Omental fat pad (tissue), 4 donors: Measurements from ENCODE around the gene LHFPL2. TPM values are rescaled to one million over a fixed set of nuclear protein-coding genes. Genes with fewer than 3 reads are reported as not detected.

Source experiments
- ATAC-seq: fragments of 150-250 bp; one replicate; pipeline ENCODE4 v1.9.1; 2016; ENCODE audit warnings: mild to moderate bottlenecking, moderate library complexity; ENCODE audit not compliant: low FRiP score
- DNase-seq: peaks from one replicate; pipeline ENCODE4 v3.0.0-alpha.2; 2019; ENCODE audit warnings: low spot score
- total RNA-seq, 4 donors: library from RNA; depleted of rRNA; stranded (reverse); fragments of >200 nt; gene quantifications; one replicate each; pipeline ENCODE4 v1.1.0, GENCODE V29; 2016
- TF ChIP-seq, protein P1 (sequence below), 3 donors: fragments of 450-650 bp; IDR thresholded peaks; one replicate each; pipeline ENCODE4 v1.5.1; 2016 to 2017; ENCODE audit warnings: antibody characterized with exemption in 3 of 3, mild to moderate bottlenecking in 3 of 3, moderate library complexity in 2 of 3

The LHFPL2 gene
- total RNA-seq, 4 donors from 2014 or later: 37.1 to 146 (median 45.9) TPM

GRCh38 chr5:78507531-78507930, 141.0 kb downstream of the LHFPL2 start:
- ATAC-seq (no peak), DNase-seq (no peak)
- TF ChIP-seq, protein P1, sequence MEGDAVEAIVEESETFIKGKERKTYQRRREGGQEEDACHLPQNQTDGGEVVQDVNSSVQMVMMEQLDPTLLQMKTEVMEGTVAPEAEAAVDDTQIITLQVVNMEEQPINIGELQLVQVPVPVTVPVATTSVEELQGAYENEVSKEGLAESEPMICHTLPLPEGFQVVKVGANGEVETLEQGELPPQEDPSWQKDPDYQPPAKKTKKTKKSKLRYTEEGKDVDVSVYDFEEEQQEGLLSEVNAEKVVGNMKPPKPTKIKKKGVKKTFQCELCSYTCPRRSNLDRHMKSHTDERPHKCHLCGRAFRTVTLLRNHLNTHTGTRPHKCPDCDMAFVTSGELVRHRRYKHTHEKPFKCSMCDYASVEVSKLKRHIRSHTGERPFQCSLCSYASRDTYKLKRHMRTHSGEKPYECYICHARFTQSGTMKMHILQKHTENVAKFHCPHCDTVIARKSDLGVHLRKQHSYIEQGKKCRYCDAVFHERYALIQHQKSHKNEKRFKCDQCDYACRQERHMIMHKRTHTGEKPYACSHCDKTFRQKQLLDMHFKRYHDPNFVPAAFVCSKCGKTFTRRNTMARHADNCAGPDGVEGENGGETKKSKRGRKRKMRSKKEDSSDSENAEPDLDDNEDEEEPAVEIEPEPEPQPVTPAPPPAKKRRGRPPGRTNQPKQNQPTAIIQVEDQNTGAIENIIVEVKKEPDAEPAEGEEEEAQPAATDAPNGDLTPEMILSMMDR (IDR thresholded peaks at IDR 0.05): no peak

GRCh38 chr5:78506261-78507024, 142.1 kb downstream of the LHFPL2 start:
- TF ChIP-seq, protein P1 (IDR thresholded peaks at IDR 0.05): no peak
- no peak for ATAC-seq
- no peak for DNase-seq

GRCh38 chr5:78505860-78506259, 142.7 kb downstream of the LHFPL2 start:
- TF ChIP-seq, protein P1 (IDR thresholded peaks at IDR 0.05): no peak
- DNase-seq (no peak), ATAC-seq (no peak)

GRCh38 chr5:78504704-78505677, 143.6 kb downstream of the LHFPL2 start:
- DNase-seq (peak; percentile 74), ATAC-seq (peak; percentile 89)
- TF ChIP-seq, protein P1 (IDR thresholded peaks at IDR 0.05): no peak

DNA sequence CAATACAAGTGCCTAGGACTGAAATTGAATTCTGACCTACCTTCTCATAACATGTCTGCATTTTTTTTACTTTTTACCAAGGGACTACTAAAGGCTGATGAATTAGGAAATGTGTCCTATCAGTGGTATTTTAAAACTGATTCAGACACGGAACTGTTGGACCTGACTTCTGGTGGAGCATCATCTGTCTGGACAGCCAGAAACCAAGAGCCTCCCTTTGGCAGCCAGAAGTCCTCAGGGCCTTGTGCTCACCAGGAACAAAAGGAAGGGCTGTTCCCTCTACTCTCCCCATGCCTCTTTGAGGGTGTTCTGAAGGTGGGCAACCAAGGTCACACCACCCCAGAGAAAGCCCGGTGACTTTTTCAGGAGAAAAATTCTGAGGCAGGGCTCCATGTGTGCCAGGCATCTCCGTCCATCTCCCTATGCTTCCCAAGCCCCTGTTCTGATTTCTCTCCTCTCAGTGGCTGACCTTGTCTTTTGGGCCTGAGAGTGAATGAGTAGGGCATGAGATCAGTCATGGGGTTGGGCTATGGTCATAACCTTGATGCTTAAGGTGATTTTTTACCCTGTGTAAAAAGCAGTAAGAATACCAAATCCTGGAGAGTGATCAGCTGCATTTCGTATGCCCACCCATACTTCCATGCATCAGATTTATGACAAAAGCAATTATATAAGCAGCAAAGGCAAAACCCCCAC, 144.5 kb downstream of the LHFPL2 start:
- TF ChIP-seq, protein P1 (IDR thresholded peaks at IDR 0.05): no peak
- DNase-seq (no peak), ATAC-seq (no peak)

GRCh38 chr5:78501411-78502352, 146.9 kb downstream of the LHFPL2 start:
- TF ChIP-seq, protein P1 (IDR thresholded peaks at IDR 0.05): no peak
- DNase-seq (no peak), ATAC-seq (no peak)
